H9 (cell line): ENCODE data around the gene DUOX1. TPM values are rescaled to one million over a fixed set of nuclear protein-coding genes. Genes with fewer than 3 reads are reported as not detected.

Source experiments
- DNase-seq: peaks from one replicate; pipeline ENCODE4 v3.0.0-alpha.2; 2017
- H2AFZ ChIP-seq: one replicate; pipeline ENCODE4 v1.6.1; 2013; ENCODE audit warnings: mild to moderate bottlenecking, low read length, control low read depth, moderate library complexity
- H2AK5ac ChIP-seq: 2 replicates; pipeline ENCODE4 v1.6.1; 2013; ENCODE audit warnings: low read length, control low read depth, mixed read lengths; ENCODE audit not compliant: insufficient read length
- H2BK120ac ChIP-seq: one replicate; pipeline ENCODE4 v1.6.1; 2013; ENCODE audit warnings: low read depth, mild to moderate bottlenecking, low read length, control low read depth, inconsistent platforms; ENCODE audit not compliant: poor library complexity, severe bottlenecking
- H2BK12ac ChIP-seq: 2 replicates; pipeline ENCODE4 v1.6.1; 2013; ENCODE audit warnings: low read length, control low read depth, mixed read lengths, low read depth; ENCODE audit not compliant: insufficient read length
- H2BK15ac ChIP-seq: 2 replicates; pipeline ENCODE4 v1.6.1; 2013; ENCODE audit warnings: low read depth, low read length, control low read depth
- H2BK20ac ChIP-seq: one replicate; pipeline ENCODE4 v1.6.1; 2013; ENCODE audit warnings: low read depth, mild to moderate bottlenecking, low read length, control low read depth, inconsistent platforms; ENCODE audit not compliant: poor library complexity, severe bottlenecking
- H2BK5ac ChIP-seq: 2 replicates; pipeline ENCODE4 v1.6.1; 2013; ENCODE audit warnings: low read length, control low read depth, mixed read lengths; ENCODE audit not compliant: insufficient read length
- H3K14ac ChIP-seq: 2 replicates; pipeline ENCODE4 v1.6.1; 2013; ENCODE audit warnings: low read length, control low read depth; ENCODE audit not compliant: insufficient read depth
- H3K18ac ChIP-seq: 2 replicates; pipeline ENCODE4 v1.6.1; 2013; ENCODE audit warnings: low read depth, mild to moderate bottlenecking, mixed read lengths, low read length, control low read depth; ENCODE audit not compliant: insufficient read length
- H3K23ac ChIP-seq: 2 replicates; pipeline ENCODE4 v1.6.1; 2013; ENCODE audit warnings: low read length, control low read depth, mixed read lengths, low read depth; ENCODE audit not compliant: insufficient read length
- H3K23me2 ChIP-seq: 2 replicates; pipeline ENCODE4 v1.6.1; 2013; ENCODE audit warnings: low read depth, mild to moderate bottlenecking, mixed read lengths, low read length, control low read depth; ENCODE audit not compliant: insufficient read length, poor library complexity, severe bottlenecking
- H3K27ac ChIP-seq: 2 replicates; pipeline ENCODE4 v1.5.1; 2013; ENCODE audit warnings: low read length, control low read depth, mixed read lengths, low read depth; ENCODE audit not compliant: insufficient read length
- H3K27me3 ChIP-seq: 2 replicates; pipeline ENCODE4 v1.6.1; 2013; ENCODE audit warnings: low read length, control low read depth, inconsistent platforms; ENCODE audit not compliant: insufficient read depth
- H3K4ac ChIP-seq: 2 replicates; pipeline ENCODE4 v1.6.1; 2013; ENCODE audit warnings: low read depth, mild to moderate bottlenecking, control low read depth, inconsistent platforms, low read length, moderate library complexity
- H3K4me1 ChIP-seq: 2 replicates; pipeline ENCODE4 v1.6.1; 2013; ENCODE audit warnings: low read length, control low read depth, inconsistent platforms; ENCODE audit not compliant: insufficient read depth
- H3K4me2 ChIP-seq: 2 replicates; pipeline ENCODE4 v1.6.1; 2013; ENCODE audit warnings: low read length, control low read depth, mixed read lengths; ENCODE audit not compliant: insufficient read length, insufficient read depth
- H3K56ac ChIP-seq: 2 replicates; pipeline ENCODE4 v1.6.1; 2013; ENCODE audit warnings: low read depth, mild to moderate bottlenecking, mixed read lengths, low read length, control low read depth; ENCODE audit not compliant: insufficient read length
- H3K79me1 ChIP-seq: 2 replicates; pipeline ENCODE4 v1.6.1; 2013; ENCODE audit warnings: low read depth, mild to moderate bottlenecking, moderate library complexity, low read length, control low read depth, inconsistent platforms; ENCODE audit not compliant: insufficient read depth, poor library complexity, severe bottlenecking
- H3K79me2 ChIP-seq: 2 replicates; pipeline ENCODE4 v1.6.1; 2013; ENCODE audit warnings: low read length, control low read depth, inconsistent platforms; ENCODE audit not compliant: insufficient read depth
- H3K9ac ChIP-seq: 2 replicates; pipeline ENCODE4 v1.6.1; 2013; ENCODE audit warnings: low read length, control low read depth, mixed read lengths; ENCODE audit not compliant: insufficient read length; ENCODE audit errors: extremely low read depth
- H3K9me3 ChIP-seq: one replicate; pipeline ENCODE4 v1.6.1; 2013; ENCODE audit warnings: low read depth, low read length, inconsistent platforms; ENCODE audit not compliant: control insufficient read depth
- H3T11ph ChIP-seq: one replicate; pipeline ENCODE4 v1.6.1; 2013; ENCODE audit warnings: mild to moderate bottlenecking, low read length, control low read depth, inconsistent platforms
- H4K20me1 ChIP-seq: one replicate; pipeline ENCODE4 v1.6.1; 2013; ENCODE audit not compliant: control insufficient read depth, insufficient read length, insufficient read depth
- H4K5ac ChIP-seq: 2 replicates; pipeline ENCODE4 v1.6.1; 2013; ENCODE audit warnings: low read depth, mild to moderate bottlenecking, mixed read lengths, low read length, control low read depth; ENCODE audit not compliant: insufficient read length
- H4K8ac ChIP-seq: replicated peaks from 2 replicates; pipeline ENCODE4 v1.6.1; 2013; ENCODE audit warnings: low read length, control low read depth, mixed read lengths, low read depth; ENCODE audit not compliant: insufficient read length
- H4K91ac ChIP-seq: 2 replicates; pipeline ENCODE4 v1.6.1; 2013; ENCODE audit warnings: low read depth, mild to moderate bottlenecking, moderate library complexity, mixed read lengths, low read length, control low read depth; ENCODE audit not compliant: insufficient read length
- H3K27ac Mint-ChIP-seq, 3 experiments: 2 replicates in 2 of 3; 3 replicates in 1 of 3; pipeline ENCODE4 v1.8.0; 2020 to 2021; ENCODE audit warnings: mixed read lengths in 3 of 3, mild to moderate bottlenecking in 1 of 3, moderate library complexity in 1 of 3
- H3K27me3 Mint-ChIP-seq: 2 replicates; pipeline ENCODE4 v1.8.0; 2021; ENCODE audit warnings: low read depth, mild to moderate bottlenecking, moderate library complexity, mixed read lengths
- H3K36me3 Mint-ChIP-seq, 3 experiments: 2 replicates in 2 of 3; 3 replicates in 1 of 3; pipeline ENCODE4 v1.8.0; 2020 to 2021; ENCODE audit warnings: low read depth in 3 of 3, mixed read lengths in 3 of 3; ENCODE audit not compliant: insufficient read depth in 1 of 3
- H3K4me1 Mint-ChIP-seq, 2 experiments: 2 replicates each; pipeline ENCODE4 v1.8.0; 2020; ENCODE audit warnings: mixed read lengths in 2 of 2
- H3K4me3 Mint-ChIP-seq, 2 experiments: 2 replicates in 1 of 2; 3 replicates in 1 of 2; pipeline ENCODE4 v1.8.0; 2020 to 2021; ENCODE audit warnings: mild to moderate bottlenecking in 2 of 2, mixed read lengths in 2 of 2, moderate library complexity in 1 of 2
- H3K9me3 Mint-ChIP-seq, 2 experiments: 2 replicates in 1 of 2; 3 replicates in 1 of 2; pipeline ENCODE4 v1.8.0; 2020; ENCODE audit warnings: mild to moderate bottlenecking in 2 of 2, mixed read lengths in 2 of 2, moderate library complexity in 1 of 2
- CTCF ChIP-seq: fragments of 200-600 bp; sonication (generic); conservative IDR thresholded peaks from 3 replicates; pipeline ENCODE4 v1.8.0; 2021; ENCODE audit warnings: antibody characterized with exemption, mild to moderate bottlenecking
- WGBS: extraction: QIAGEN DNeasy Blood & Tissue Kit; methylation state at CpG from one replicate; pipeline ENCODE4 v1.1.7; 2013; ENCODE audit warnings: missing lambda C conversion rate, low lambda C conversion rate, mixed read lengths; ENCODE audit not compliant: insufficient read length; ENCODE audit errors: extremely low coverage; 5-methylcytosine and 5-hydroxymethylcytosine counted together
- total RNA-seq: library from RNA; stranded (reverse); gene quantifications from 2 replicates; pipeline ENCODE4 v1.2.1, GENCODE V29; 2021

DUOX1 gene
- total RNA-seq, 1 experiment from 2014 or later, result 2.6 TPM

GRCh38 chr15:45089712-45090373 lies 40.0 kb upstream of the DUOX1 start:
- H2BK20ac ChIP-seq, result no peak overlapping the region
- H3K36me3 Mint-ChIP-seq, result no peaks in the 10 kb centered on the region
- peaks cover 25% of the 10 kb centered on the region for H3K27me3 Mint-ChIP-seq

More at GRCh38 chr15:45089712-45090373, 40.0 kb upstream of the DUOX1 start:
- no peaks in the 10 kb centered on the region for H3K9me3 Mint-ChIP-seq
- Histone ChIP-seq H3K4ac (no peak overlapping the region), H2BK120ac (no peak overlapping the region), H3K18ac (no peak overlapping the region), H4K8ac (no peak overlapping the region), H3K4me2 (no peak overlapping the region), H3K79me1 (no peaks in the 10 kb centered on the region), H3K14ac (no peak overlapping the region), H2BK12ac (no peak overlapping the region), H3K27me3 (no peaks in the 10 kb centered on the region), H4K5ac (no peak overlapping the region), H3K23ac (no peak overlapping the region), H3K23me2 (no peaks in the 10 kb centered on the region), H2AK5ac (no peak overlapping the region), H2AFZ (no peak overlapping the region), H3K27ac (no peak overlapping the region), H2BK5ac (no peak overlapping the region), H3K79me2 (no peaks in the 10 kb centered on the region), H3K9ac (no peak overlapping the region), H4K20me1 (no peaks in the 10 kb centered on the region), H2BK15ac (no peak overlapping the region), H3K4me1 (no peaks in the 10 kb centered on the region), H3K56ac (no peak overlapping the region), H3K9me3 (no peaks in the 10 kb centered on the region), H3T11ph (no peak overlapping the region), H4K91ac (no peak overlapping the region)
- no peaks in the 10 kb centered on the region for H3K4me1 Mint-ChIP-seq
- WGBS, result no CpG with 5 or more reads among the region's 3 CpGs
- H3K4me3 Mint-ChIP-seq, result no peak overlapping the region
- DNase-seq, result no peak
- no peak overlapping the region for H3K27ac Mint-ChIP-seq
- TF ChIP-seq CTCF, result no peak
